ENCODE measurements around the gene PDXK.

Gene PDXK

GRCh38 chr21:43735236-43736091, 16.5 kb downstream of the PDXK start:
- H2AFZ ChIP-seq = no peak overlapping the region
- TF ChIP-seq, protein P1, sequence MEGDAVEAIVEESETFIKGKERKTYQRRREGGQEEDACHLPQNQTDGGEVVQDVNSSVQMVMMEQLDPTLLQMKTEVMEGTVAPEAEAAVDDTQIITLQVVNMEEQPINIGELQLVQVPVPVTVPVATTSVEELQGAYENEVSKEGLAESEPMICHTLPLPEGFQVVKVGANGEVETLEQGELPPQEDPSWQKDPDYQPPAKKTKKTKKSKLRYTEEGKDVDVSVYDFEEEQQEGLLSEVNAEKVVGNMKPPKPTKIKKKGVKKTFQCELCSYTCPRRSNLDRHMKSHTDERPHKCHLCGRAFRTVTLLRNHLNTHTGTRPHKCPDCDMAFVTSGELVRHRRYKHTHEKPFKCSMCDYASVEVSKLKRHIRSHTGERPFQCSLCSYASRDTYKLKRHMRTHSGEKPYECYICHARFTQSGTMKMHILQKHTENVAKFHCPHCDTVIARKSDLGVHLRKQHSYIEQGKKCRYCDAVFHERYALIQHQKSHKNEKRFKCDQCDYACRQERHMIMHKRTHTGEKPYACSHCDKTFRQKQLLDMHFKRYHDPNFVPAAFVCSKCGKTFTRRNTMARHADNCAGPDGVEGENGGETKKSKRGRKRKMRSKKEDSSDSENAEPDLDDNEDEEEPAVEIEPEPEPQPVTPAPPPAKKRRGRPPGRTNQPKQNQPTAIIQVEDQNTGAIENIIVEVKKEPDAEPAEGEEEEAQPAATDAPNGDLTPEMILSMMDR (IDR thresholded peaks at IDR 0.05) = no peak
- H3K9ac ChIP-seq = no peak overlapping the region
- H3K79me2 ChIP-seq = no peaks in the 10 kb centered on the region
- no peaks in the 10 kb centered on the region for H3K4me1 ChIP-seq
- no peaks in the 10 kb centered on the region for H3K9me3 ChIP-seq (ENCODE audit: control insufficient read depth, low read length)
- no peaks in the 10 kb centered on the region for H3K27me3 ChIP-seq (ENCODE audit: control insufficient read depth, insufficient read depth, low read length)
- no peaks in the 10 kb centered on the region for H3K36me3 ChIP-seq (ENCODE audit: control insufficient read depth, insufficient read depth, low read length)
- no peak overlapping the region for H3K27ac ChIP-seq
- H3K4me2 ChIP-seq (ENCODE audit: low read length) = no peak overlapping the region
- H3K4me3 ChIP-seq (ENCODE audit: low read depth, low read length) = no peak overlapping the region

GRCh38 chr21:43736224-43736883, 17.4 kb downstream of the PDXK start:
- Histone ChIP-seq H3K27ac (no peak overlapping the region), H3K27me3 (ENCODE audit: control insufficient read depth, insufficient read depth, low read length) (no peaks in the 10 kb centered on the region)

DNA sequence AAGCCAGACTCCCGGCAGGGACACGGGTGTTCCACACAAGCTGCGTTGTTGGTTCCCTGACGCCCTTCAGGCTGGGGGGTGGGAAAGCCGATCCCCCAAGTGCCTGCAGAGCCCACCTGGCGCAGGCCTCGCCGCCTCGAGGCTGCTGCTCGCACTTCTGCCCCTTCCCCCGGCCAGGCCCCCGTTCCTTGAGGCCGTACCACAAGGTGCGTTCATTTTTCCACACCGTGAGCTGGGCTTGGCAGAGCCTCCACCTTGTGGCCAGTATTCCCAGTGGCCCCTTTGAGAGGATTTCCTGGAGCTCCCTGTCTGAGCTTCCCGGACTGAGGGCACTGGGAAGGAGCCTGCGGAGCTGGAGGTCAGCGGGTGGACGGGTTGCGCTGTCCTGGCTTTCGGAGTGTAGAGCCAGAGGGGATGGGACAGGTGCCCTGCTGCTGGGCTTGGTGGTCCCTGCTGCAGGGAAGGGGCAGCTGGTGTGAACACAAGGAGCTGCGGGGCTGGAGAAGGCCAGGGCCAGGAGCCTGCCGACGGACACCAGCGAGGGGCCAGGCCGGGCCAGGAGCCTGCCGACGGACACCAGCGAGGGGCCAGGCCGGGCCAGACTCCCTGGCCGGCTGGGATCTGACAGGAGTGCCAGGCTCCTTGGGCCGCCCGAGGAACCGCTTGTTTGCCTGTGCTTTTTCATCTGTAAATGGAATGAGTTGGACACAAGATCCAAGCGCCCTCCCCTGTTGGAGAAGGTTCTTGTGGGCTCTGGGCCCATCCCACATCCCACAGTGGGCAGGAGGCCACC, 18.4 kb downstream of the PDXK start:
- H3K9ac ChIP-seq = no peak overlapping the region
- H3K4me3 ChIP-seq (ENCODE audit: low read depth, low read length) = no peak overlapping the region
- H2AFZ ChIP-seq = no peak overlapping the region
- H3K9me3 ChIP-seq (ENCODE audit: control insufficient read depth, low read length) = no peaks in the 10 kb centered on the region
- no peaks in the 10 kb centered on the region for H3K27me3 ChIP-seq (ENCODE audit: control insufficient read depth, insufficient read depth, low read length)
- peak overlapping the region; percentile 72 for H3K27ac ChIP-seq
- no peaks in the 10 kb centered on the region for H3K4me1 ChIP-seq
- H3K4me2 ChIP-seq (ENCODE audit: low read length) = no peak overlapping the region
- TF ChIP-seq, protein P1 (IDR thresholded peaks at IDR 0.05) = no peak
- H3K36me3 ChIP-seq (ENCODE audit: control insufficient read depth, insufficient read depth, low read length) = no peaks in the 10 kb centered on the region
- H3K79me2 ChIP-seq = no peaks in the 10 kb centered on the region

More at GRCh38 chr21:43736224-43736883, 17.4 kb downstream of the PDXK start:
- TF ChIP-seq, protein P1 (IDR thresholded peaks at IDR 0.05) = no peak
- no peaks in the 10 kb centered on the region for H3K79me2 ChIP-seq
- no peak overlapping the region for H3K4me3 ChIP-seq (ENCODE audit: low read depth, low read length)
- no peak overlapping the region for H2AFZ ChIP-seq
- no peaks in the 10 kb centered on the region for H3K36me3 ChIP-seq (ENCODE audit: control insufficient read depth, insufficient read depth, low read length)
- no peak overlapping the region for H3K4me2 ChIP-seq (ENCODE audit: low read length)
- no peaks in the 10 kb centered on the region for H3K4me1 ChIP-seq
- no peaks in the 10 kb centered on the region for H3K9me3 ChIP-seq (ENCODE audit: control insufficient read depth, low read length)
- no peak overlapping the region for H3K9ac ChIP-seq

DNA sequence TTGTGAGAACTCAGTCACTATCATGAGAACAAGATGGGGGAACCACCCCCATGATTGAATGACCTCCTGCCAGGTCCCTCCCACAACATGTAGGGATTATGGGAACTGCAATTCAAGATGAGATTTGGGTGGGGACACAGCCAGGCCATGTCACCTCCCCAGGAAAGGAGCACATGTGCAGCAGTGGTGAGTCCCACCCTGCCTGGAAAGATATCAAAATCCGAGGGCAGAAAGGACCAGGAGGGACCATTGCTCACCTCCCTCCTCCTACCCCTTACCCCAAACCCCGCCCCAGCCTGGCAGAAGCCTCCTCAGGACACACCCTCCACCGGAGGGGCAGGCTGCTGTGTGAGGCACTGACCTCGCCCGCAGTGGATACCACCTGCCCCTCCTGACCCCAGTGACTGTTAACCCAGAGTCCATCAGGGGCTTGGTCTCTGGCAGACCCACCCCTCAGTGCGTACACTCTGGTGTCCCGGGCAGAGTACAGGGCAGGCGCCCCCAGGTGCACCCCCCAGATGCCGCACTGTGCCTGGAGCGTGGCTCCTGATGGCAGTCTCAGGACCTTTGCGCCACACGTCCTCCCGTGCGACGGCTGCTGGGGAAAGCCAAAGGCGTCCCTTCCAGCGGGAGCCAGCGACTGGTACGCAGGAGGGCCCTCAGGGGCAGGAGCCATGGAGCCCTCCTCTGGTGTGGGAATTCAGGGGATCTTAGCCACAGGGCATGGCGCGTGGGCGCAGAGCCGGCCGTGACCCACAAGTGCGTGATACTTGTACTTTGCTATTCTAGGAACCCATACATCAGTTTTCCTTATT, 20.9 kb downstream of the PDXK start:
- Histone ChIP-seq H3K79me2 (no peaks in the 10 kb centered on the region), H2AFZ (no peak overlapping the region), H3K27ac (no peak overlapping the region), H3K4me3 (ENCODE audit: low read depth, low read length) (no peak overlapping the region), H3K9me3 (ENCODE audit: control insufficient read depth, low read length) (no peaks in the 10 kb centered on the region), H3K36me3 (ENCODE audit: control insufficient read depth, insufficient read depth, low read length) (no peaks in the 10 kb centered on the region), H3K4me2 (ENCODE audit: low read length) (no peak overlapping the region), H3K9ac (no peak overlapping the region), H3K4me1 (no peaks in the 10 kb centered on the region), H3K27me3 (ENCODE audit: control insufficient read depth, insufficient read depth, low read length) (no peaks in the 10 kb centered on the region)
- TF ChIP-seq, protein P1 (IDR thresholded peaks at IDR 0.05) = no peak

Data from parathyroid adenoma (tissue), 2 donors.